HepG2 (cell line): ENCODE data around the gene CARMIL1. TPM values are rescaled to one million over a fixed set of nuclear protein-coding genes. Genes with fewer than 3 reads are reported as not detected.

Experiments
- ATAC-seq: fragments of 200-7000 bp; cut with Tn5 transposase; 3 replicates; pipeline ENCODE4 v1.9.1; 2020; ENCODE audit warnings: mild to moderate bottlenecking, moderate library complexity
- BruUV-seq: library from RNA; stranded (reverse); fragments of 400-500 nt; replicated peaks from 2 replicates; lab custom pipeline; 2021; lab: Mats Ljungman, UMichigan
- CTCF ChIA-PET: fragments of 300-600 bp; formaldehyde crosslinking; extraction: SDS; loops from one replicate; lab custom pipeline; 2021; ENCODE audit warnings: low total read pairs, inconsistent platforms, low intra/inter-chr PET ratio; lab: Yijun Ruan, JAX
- POLR2A ChIA-PET: fragments of 350-600 bp; sonication (Branson Sonifier 250); formaldehyde crosslinking; loops from one replicate; lab custom pipeline; 2020; ENCODE audit warnings: antibody characterized with exemption, inconsistent platforms; lab: Yijun Ruan, JAX
- DNase-seq: peaks from one replicate; pipeline ENCODE4 v3.0.0-alpha.2; 2015; ENCODE audit warnings: low spot score
- FAIRE-seq: peaks from 3 replicates; lab custom pipeline; 2011; peaks lifted over from hg19 to GRCh38; lab: Jason Lieb, UNC
- H2AFZ ChIP-seq: one replicate; pipeline ENCODE4 v1.6.1; 2011; ENCODE audit warnings: low read length, inconsistent platforms
- H3K27ac ChIP-seq: fragments of 300-600 bp; 3 replicates; pipeline ENCODE4 v1.8.0; 2011; ENCODE audit warnings: mixed run types, mild to moderate bottlenecking, mixed read lengths, low read length, inconsistent platforms; ENCODE audit not compliant: insufficient read depth; ENCODE audit errors: extremely low read length
- H3K27me3 ChIP-seq, 2 experiments: fragments of 200-600 bp in 1 of 2; 2 replicates in 1 of 2; 3 replicates in 1 of 2; pipeline versions ENCODE4 v1.6.0 to v1.8.0; 2011; ENCODE audit warnings: low read length in 2 of 2, mild to moderate bottlenecking in 2 of 2, moderate library complexity in 2 of 2, inconsistent platforms in 1 of 2; ENCODE audit not compliant: insufficient read depth in 2 of 2, control insufficient read depth in 1 of 2
- H3K36me3 ChIP-seq, 2 experiments: fragments of 200-600 bp in 1 of 2; replicated peaks in 1 of 2; 2 replicates in 1 of 2; 3 replicates in 1 of 2; pipeline versions ENCODE4 v1.5.1 to v1.8.0; 2011; ENCODE audit warnings: low read length in 2 of 2, inconsistent platforms in 1 of 2; ENCODE audit not compliant: insufficient read depth in 2 of 2, control insufficient read depth in 1 of 2
- H3K4me1 ChIP-seq: 2 replicates; pipeline ENCODE4 v1.5.1; 2012; ENCODE audit warnings: low read length, inconsistent platforms; ENCODE audit not compliant: insufficient read depth
- H3K4me2 ChIP-seq: 2 replicates; pipeline ENCODE4 v1.6.0; 2011; ENCODE audit warnings: low read depth, low read length, inconsistent platforms
- H3K4me3 ChIP-seq, 3 experiments: fragments of 200-600 bp in 1 of 3; sonication (generic), shearing (Covaris generic) in 1 of 3; replicated peaks in 1 of 3; 2 replicates each; pipeline ENCODE4 v1.5.1; 2011 to 2016; ENCODE audit warnings: low read length in 3 of 3, inconsistent platforms in 2 of 3, low read depth in 2 of 3, mild to moderate bottlenecking in 2 of 3, control low read depth in 1 of 3, mixed read lengths in 1 of 3; ENCODE audit not compliant: insufficient read depth in 1 of 3
- H3K79me2 ChIP-seq: one replicate; pipeline ENCODE4 v1.6.1; 2011; ENCODE audit warnings: low read length, inconsistent platforms; ENCODE audit not compliant: insufficient read depth
- H3K9ac ChIP-seq: 2 replicates; pipeline ENCODE4 v1.6.0; 2011; ENCODE audit warnings: mild to moderate bottlenecking, low read depth, low read length, inconsistent platforms; ENCODE audit not compliant: insufficient read depth
- H3K9me3 ChIP-seq: 2 replicates; pipeline ENCODE4 v1.5.1; 2012; ENCODE audit warnings: mild to moderate bottlenecking, low read length
- H4K20me1 ChIP-seq: 2 replicates; pipeline ENCODE4 v1.6.0; 2011; ENCODE audit warnings: inconsistent platforms, mild to moderate bottlenecking, low read length, moderate library complexity; ENCODE audit not compliant: insufficient read depth
- FOXP4 ChIP-seq: sonication (generic); formaldehyde crosslinking; IDR thresholded peaks from 2 replicates; pipeline ENCODE4 v1.4.0; 2020; ENCODE audit warnings: missing genetic modification reagents
- GMEB1 ChIP-seq: sonication (generic); formaldehyde crosslinking; IDR thresholded peaks from 2 replicates; pipeline ENCODE4 v1.5.1; 2020; ENCODE audit warnings: missing genetic modification reagents, mild to moderate bottlenecking, borderline replicate concordance
- JUND ChIP-seq: sonication (generic); formaldehyde crosslinking; IDR thresholded peaks from 2 replicates; pipeline ENCODE4 v1.8.0; 2022; ENCODE audit warnings: mild to moderate bottlenecking, missing genetic modification reagents
- SALL1 ChIP-seq: sonication (generic); formaldehyde crosslinking; IDR thresholded peaks from 2 replicates; pipeline ENCODE4 v1.8.0; 2022; ENCODE audit warnings: mild to moderate bottlenecking, missing genetic modification reagents
- SOX13 ChIP-seq, 3 experiments: fragments of 450-650 bp in 1 of 3; sonication (generic) in 1 of 3; formaldehyde crosslinking in 1 of 3; IDR thresholded peaks in 2 of 3; conservative IDR thresholded peaks in 1 of 3; 2 replicates each; pipeline versions ENCODE4 v1.5.0 to v1.6.1; 2016 to 2020; ENCODE audit warnings: antibody characterized with exemption in 1 of 3, mild to moderate bottlenecking in 1 of 3, missing compliant biosample characterization in 1 of 3, missing genetic modification reagents in 1 of 3, moderate library complexity in 1 of 3
- THRA ChIP-seq: sonication (generic); formaldehyde crosslinking; IDR thresholded peaks from 2 replicates; pipeline ENCODE4 v1.4.0; 2020; ENCODE audit warnings: missing genetic modification reagents, borderline replicate concordance
- ZBTB49 ChIP-seq: sonication (generic); formaldehyde crosslinking; IDR thresholded peaks from 2 replicates; pipeline ENCODE4 v1.4.0; 2020; ENCODE audit warnings: missing genetic modification reagents, borderline replicate concordance
- ZFP41 ChIP-seq: sonication (generic); formaldehyde crosslinking; IDR thresholded peaks from 2 replicates; pipeline ENCODE4 v1.4.0; 2020; ENCODE audit warnings: mild to moderate bottlenecking, missing genetic modification reagents, borderline replicate concordance
- ZNF256 ChIP-seq: sonication (generic); formaldehyde crosslinking; conservative IDR thresholded peaks from 2 replicates; pipeline ENCODE4 v1.4.0; 2020; ENCODE audit warnings: missing genetic modification reagents
- WGBS: methylation state at CpG from one replicate; pipeline ENCODE4 v1.1.6; 2017; ENCODE audit warnings: low lambda C conversion rate; 5-methylcytosine and 5-hydroxymethylcytosine counted together
- in situ Hi-C: cut with HindIII; loops from 2 replicates; pipeline ENCODE4 v1.10.0; 2017; ENCODE audit warnings: low pct_unique_long_range_greater_than_20kb; ENCODE audit not compliant: extremely low pct_ligation_motif_present
- intact Hi-C: fragments of 100-400 bp; cut with micrococcal nuclease; formaldehyde crosslinking; loops from one replicate; pipeline ENCODE4 v1.10.0; 2022; ENCODE audit not compliant: unreplicated experiment
- polyA plus RNA-seq, 8 experiments: library from polyadenylated mRNA; depleted of rRNA in 3 of 8; stranded (reverse) in 7 of 8; unstranded in 1 of 8; fragments of >200 nt; fragmentation: Illumina TruSeq in 4 of 8; extraction: Trizol in 4 of 8; gene quantifications; 2 replicates each; pipeline versions ENCODE4 v1.2.1 to v1.2.3, GENCODE V29; 2011 to 2016; ENCODE audit warnings: low read depth in 4 of 8, missing spikeins in 1 of 8, mixed read lengths in 1 of 8; ENCODE audit not compliant: insufficient read depth in 1 of 8
- total RNA-seq, 5 experiments: library from RNA; depleted of rRNA; stranded (reverse); fragments of >200 nt; fragmentation: Illumina TruSeq; extraction: Trizol; gene quantifications; 2 replicates each; pipeline ENCODE4 v1.2.3, GENCODE V29; 2016; ENCODE audit warnings: low read depth in 1 of 5

CARMIL1 gene
- total and polyA plus RNA-seq, 2 of the 13 experiments (the other 11 are each of a cell fraction or from before 2014, with no cell fraction given): 1.8 to 2.6 TPM

- ATAC-seq (no peak), DNase-seq (no peak), FAIRE-seq (no peak)
- in situ Hi-C loops (loop anchor here (5.0 kb wide), 2 partner anchors 322 to 377 kb away; partner anchors contain the start of gene CARMIL1), intact Hi-C loops (loop anchor here (5.0 kb wide), 1 partner anchor 322 kb away; the partner anchor contains the start of gene CARMIL1)
- Histone ChIP-seq H3K9me3 (no peaks in the 10 kb centered on the region), H3K4me3 (no peak overlapping the region), H3K9ac (no peak overlapping the region), H3K4me1 (peaks cover 19% of the 10 kb centered on the region), H4K20me1 (no peaks in the 10 kb centered on the region; the same call in 1 of the 2 replicates), H3K79me2 (no peaks in the 10 kb centered on the region), H2AFZ (no peak overlapping the region), H3K27ac (no peak overlapping the region), H3K4me2 (no peak overlapping the region), H3K27me3 (no peaks in the 10 kb centered on the region), H3K36me3 (no peaks in the 10 kb centered on the region)
- POLR2A ChIA-PET: no interaction called here
- TF ChIP-seq ZFP41 (CRISPR knock-in tag) (no peak), SOX13 (IDR thresholded peaks at IDR 0.05) (no peak), SOX13 (CRISPR knock-in tag; conservative IDR thresholded peaks at IDR 0.05 in 1 of 2, IDR thresholded peaks at IDR 0.05 in 1 of 2) (no peak), JUND (CRISPR knock-in tag) (no peak), THRA (no peak), ZBTB49 (CRISPR knock-in tag) (no peak), ZNF256 (CRISPR knock-in tag) (no peak), SALL1 (CRISPR knock-in tag) (no peak), GMEB1 (CRISPR knock-in tag) (no peak), FOXP4 (CRISPR knock-in tag) (no peak)
- BruUV-seq: no TSS peak
- WGBS: 89% methylated on average over 4 of the region's 4 CpGs
- CTCF ChIA-PET: no interaction called here
These were observed 320.4 kb downstream of the CARMIL1 start for GRCh38 chr6:25599516-25600085.
